ENCODE data around the gene CHD2.

DNA sequence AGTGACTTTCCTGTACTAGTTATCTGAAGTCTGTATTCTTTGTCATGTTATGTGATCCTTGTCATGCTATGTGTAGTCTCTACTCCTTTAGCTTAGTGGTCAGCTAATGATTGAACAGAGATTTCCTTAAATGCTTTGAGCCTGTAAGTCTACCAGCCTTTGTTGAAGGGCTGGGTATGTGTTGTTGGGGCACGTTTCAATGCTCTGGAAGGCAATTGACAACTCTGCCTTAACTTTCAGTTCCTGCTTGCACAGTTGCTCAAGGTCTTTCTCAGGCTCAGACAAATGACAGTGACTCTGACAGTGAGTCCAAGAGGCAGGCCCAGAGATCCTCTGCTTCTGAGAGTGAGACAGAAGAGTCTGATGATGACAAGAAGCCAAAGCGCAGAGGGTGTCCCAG is 89.3 kb downstream of the CHD2 start:
- TF ChIP-seq ZNF274 (IDR thresholded peaks at IDR 0.05; ENCODE audit: low read depth, low read length) (no peak), SUZ12 (IDR thresholded peaks at IDR 0.05; ENCODE audit: extremely low read depth, insufficient read depth, insufficient read length) (no peak)

All from NT2/D1 (cell line).